ENCODE measurements around the gene CCNL1.

Gene CCNL1

DNA sequence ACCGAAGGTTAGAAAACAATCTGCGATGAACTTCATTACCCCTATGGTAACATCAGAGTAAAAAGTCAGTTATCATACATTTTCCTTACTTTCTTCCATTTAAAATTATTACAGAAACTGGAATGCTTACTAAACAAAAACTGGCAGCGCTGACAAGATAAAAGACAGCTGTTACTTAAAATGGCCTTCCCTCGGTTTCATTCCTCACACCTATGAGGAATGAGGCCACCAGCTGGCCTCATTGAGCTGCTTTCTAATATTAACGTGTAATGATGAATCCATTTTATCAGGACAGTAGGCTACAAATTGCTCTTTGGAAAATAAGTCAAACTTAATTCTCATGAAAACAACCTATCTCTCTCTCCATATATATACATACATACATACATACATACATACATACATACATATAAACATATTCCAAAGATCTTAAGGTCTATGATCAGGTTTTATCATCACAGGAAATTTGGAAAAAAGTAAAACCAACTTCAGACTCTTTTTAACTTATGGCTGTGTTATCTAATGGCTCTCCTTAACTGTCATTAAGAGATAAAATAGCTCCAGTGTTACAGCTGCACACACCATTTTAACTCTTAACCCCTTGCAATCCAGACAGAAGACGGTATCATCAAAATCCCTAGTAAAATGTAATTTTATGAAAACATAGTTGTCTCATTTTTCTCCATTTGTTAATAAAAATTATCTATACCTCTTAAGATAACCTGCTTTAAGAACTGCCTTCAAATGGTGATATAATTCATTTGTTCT lies 5.2 kb downstream of the CCNL1 start:
- peaks cover 15% of the 10 kb centered on the region for H3K4me1 ChIP-seq (ENCODE audit: control insufficient read depth, low read depth, low read length)
- no peak overlapping the region for H3K27ac ChIP-seq (ENCODE audit: low read length)
- H3K9me3 ChIP-seq (ENCODE audit: control insufficient read depth, low read depth, low read length), result no peaks in the 10 kb centered on the region
- no peaks in the 10 kb centered on the region for H3K27me3 ChIP-seq (ENCODE audit: control insufficient read depth, insufficient read depth, low read length)
- no peak overlapping the region for H3K4me3 ChIP-seq (ENCODE audit: low read length)
- peaks cover 92% of the 10 kb centered on the region for H3K36me3 ChIP-seq (ENCODE audit: control insufficient read depth, low read depth, low read length)
- no peak overlapping the region for H3K9ac ChIP-seq (ENCODE audit: low read length)

DNA sequence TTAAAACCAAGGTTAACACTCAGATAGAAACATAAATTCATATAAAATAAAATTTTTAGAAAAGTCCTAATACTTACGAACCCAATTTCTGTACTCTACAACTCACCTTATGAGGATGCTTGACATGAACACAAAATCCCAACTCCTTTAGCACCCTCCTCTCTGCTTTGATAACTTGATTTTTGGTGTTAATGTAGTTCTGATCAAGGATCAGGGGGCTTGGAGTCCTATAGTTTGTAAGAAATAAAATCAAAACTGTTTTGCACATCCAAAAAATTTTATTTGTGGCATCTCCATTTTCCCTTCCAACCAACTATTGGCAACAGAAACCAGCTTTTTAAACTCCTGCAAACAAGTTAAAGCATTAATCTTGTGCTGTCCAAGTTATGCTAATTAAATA lies 7.0 kb downstream of the CCNL1 start:
- H3K36me3 ChIP-seq (ENCODE audit: control insufficient read depth, low read depth, low read length), result peaks cover 100% of the 10 kb centered on the region

DNA sequence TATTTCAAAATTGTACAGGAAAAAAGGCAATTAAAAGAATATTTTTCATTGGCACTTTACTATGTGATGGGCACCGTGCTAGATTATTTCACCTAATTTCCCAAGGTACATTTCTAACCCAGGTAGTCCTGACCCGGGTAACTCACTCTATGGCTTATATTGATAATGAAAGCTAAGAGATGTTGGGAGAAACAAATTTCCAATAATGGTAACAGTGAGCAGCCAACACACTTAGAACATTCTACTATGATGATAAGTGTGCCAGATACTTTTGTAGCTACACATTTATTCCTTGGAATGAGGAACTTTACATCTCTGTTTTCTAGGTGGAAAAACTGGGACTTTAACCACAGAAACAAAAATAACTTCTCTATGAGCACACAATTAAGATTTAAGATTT lies 7.5 kb downstream of the CCNL1 start:
- Histone ChIP-seq H3K4me3 (ENCODE audit: low read length) (no peak overlapping the region), H3K27me3 (ENCODE audit: control insufficient read depth, insufficient read depth, low read length) (no peaks in the 10 kb centered on the region), H3K4me1 (ENCODE audit: control insufficient read depth, low read depth, low read length) (peaks cover 4% of the 10 kb centered on the region), H3K27ac (ENCODE audit: low read length) (no peak overlapping the region), H3K36me3 (ENCODE audit: control insufficient read depth, low read depth, low read length) (peaks cover 100% of the 10 kb centered on the region), H3K9ac (ENCODE audit: low read length) (no peak overlapping the region), H3K9me3 (ENCODE audit: control insufficient read depth, low read depth, low read length) (no peaks in the 10 kb centered on the region)

More for the DNA sequence above, 7.0 kb downstream of the CCNL1 start:
- no peaks in the 10 kb centered on the region for H3K27me3 ChIP-seq (ENCODE audit: control insufficient read depth, insufficient read depth, low read length)
- H3K4me1 ChIP-seq (ENCODE audit: control insufficient read depth, low read depth, low read length), result peaks cover 9% of the 10 kb centered on the region
- H3K9ac ChIP-seq (ENCODE audit: low read length), result no peak overlapping the region
- no peaks in the 10 kb centered on the region for H3K9me3 ChIP-seq (ENCODE audit: control insufficient read depth, low read depth, low read length)
- H3K27ac ChIP-seq (ENCODE audit: low read length), result no peak overlapping the region
- no peak overlapping the region for H3K4me3 ChIP-seq (ENCODE audit: low read length)

DNA sequence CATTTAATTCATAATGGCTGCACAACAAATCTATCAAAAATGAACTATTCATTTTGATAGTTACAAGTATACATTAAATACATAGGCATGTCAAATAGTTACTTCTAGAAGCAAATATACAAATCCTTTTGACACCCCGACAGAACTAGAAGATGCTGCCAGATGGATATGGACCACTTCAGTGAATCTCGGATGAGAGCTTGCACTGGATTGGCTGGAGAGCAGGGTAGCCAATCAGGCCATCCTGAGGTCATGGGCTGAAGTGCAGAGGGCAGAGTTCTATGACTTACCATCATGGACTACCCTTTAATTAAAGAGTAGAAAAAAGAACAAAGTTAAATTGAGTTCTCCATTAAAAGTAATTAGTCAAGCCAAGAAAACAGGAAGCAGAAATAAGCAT lies 8.3 kb downstream of the CCNL1 start:
- no peaks in the 10 kb centered on the region for H3K27me3 ChIP-seq (ENCODE audit: control insufficient read depth, insufficient read depth, low read length)
- H3K36me3 ChIP-seq (ENCODE audit: control insufficient read depth, low read depth, low read length), result peaks cover 100% of the 10 kb centered on the region
- no peak overlapping the region for H3K27ac ChIP-seq (ENCODE audit: low read length)
- no peak overlapping the region for H3K4me3 ChIP-seq (ENCODE audit: low read length)
- H3K4me1 ChIP-seq (ENCODE audit: control insufficient read depth, low read depth, low read length), result no peaks in the 10 kb centered on the region
- H3K9me3 ChIP-seq (ENCODE audit: control insufficient read depth, low read depth, low read length), result no peaks in the 10 kb centered on the region
- H3K9ac ChIP-seq (ENCODE audit: low read length), result no peak overlapping the region

DNA sequence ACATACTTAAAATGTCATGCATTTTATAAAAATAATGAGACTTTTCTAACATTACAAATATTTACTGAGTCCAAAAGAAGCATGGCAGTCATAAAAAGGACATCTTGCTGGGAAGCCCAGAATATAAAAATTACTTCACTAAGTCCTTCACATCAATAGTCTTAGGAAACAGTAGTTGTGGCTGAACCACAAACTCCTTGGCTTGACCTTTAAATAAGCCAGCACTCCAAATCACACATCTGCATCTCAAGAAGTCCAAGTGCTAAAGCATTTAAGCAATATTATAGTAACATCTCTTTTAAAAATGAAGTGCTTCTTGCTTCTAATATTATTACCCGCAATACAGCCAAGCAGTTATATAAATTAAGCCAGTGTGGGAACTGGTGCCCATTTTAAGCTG lies 8.8 kb downstream of the CCNL1 start:
- H3K9ac ChIP-seq (ENCODE audit: low read length), result no peak overlapping the region
- H3K4me1 ChIP-seq (ENCODE audit: control insufficient read depth, low read depth, low read length), result no peaks in the 10 kb centered on the region
- no peak overlapping the region for H3K4me3 ChIP-seq (ENCODE audit: low read length)
- peaks cover 99% of the 10 kb centered on the region for H3K36me3 ChIP-seq (ENCODE audit: control insufficient read depth, low read depth, low read length)
- H3K27ac ChIP-seq (ENCODE audit: low read length), result no peak overlapping the region
- H3K9me3 ChIP-seq (ENCODE audit: control insufficient read depth, low read depth, low read length), result no peaks in the 10 kb centered on the region
- H3K27me3 ChIP-seq (ENCODE audit: control insufficient read depth, insufficient read depth, low read length), result no peaks in the 10 kb centered on the region

DNA sequence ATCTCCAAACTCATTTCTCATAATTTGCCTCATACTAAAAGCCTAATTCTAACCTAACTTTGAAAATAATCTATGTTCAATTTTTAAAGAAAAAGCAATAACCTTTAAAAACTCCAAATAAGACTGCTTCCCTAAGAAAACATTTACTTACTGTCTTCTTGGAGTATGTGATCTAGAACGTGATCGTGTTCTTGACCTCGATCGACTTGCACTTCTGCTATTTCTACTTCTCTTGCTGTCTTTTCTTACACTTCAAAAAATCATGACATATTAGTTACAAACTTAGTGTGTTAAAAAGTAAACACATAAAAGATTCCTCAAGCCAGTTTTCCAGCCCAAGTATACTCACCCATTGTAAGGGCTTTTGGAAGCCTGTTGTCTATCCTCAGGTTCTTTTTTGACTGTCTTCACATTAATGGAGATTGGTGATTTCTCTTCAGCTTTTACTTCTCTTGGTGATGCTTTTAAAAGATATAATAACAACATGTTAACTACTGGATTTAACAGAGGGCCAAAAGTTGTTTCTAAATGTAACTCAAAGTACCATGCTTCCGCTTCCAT lies 10.7 kb downstream of the CCNL1 start:
- H3K9me3 ChIP-seq (ENCODE audit: control insufficient read depth, low read depth, low read length), result no peaks in the 10 kb centered on the region
- H3K4me1 ChIP-seq (ENCODE audit: control insufficient read depth, low read depth, low read length), result no peaks in the 10 kb centered on the region
- no peak overlapping the region for H3K27ac ChIP-seq (ENCODE audit: low read length)
- no peaks in the 10 kb centered on the region for H3K27me3 ChIP-seq (ENCODE audit: control insufficient read depth, insufficient read depth, low read length)
- H3K4me3 ChIP-seq (ENCODE audit: low read length), result no peak overlapping the region
- no peak overlapping the region for H3K9ac ChIP-seq (ENCODE audit: low read length)
- H3K36me3 ChIP-seq (ENCODE audit: control insufficient read depth, low read depth, low read length), result peaks cover 94% of the 10 kb centered on the region

DNA sequence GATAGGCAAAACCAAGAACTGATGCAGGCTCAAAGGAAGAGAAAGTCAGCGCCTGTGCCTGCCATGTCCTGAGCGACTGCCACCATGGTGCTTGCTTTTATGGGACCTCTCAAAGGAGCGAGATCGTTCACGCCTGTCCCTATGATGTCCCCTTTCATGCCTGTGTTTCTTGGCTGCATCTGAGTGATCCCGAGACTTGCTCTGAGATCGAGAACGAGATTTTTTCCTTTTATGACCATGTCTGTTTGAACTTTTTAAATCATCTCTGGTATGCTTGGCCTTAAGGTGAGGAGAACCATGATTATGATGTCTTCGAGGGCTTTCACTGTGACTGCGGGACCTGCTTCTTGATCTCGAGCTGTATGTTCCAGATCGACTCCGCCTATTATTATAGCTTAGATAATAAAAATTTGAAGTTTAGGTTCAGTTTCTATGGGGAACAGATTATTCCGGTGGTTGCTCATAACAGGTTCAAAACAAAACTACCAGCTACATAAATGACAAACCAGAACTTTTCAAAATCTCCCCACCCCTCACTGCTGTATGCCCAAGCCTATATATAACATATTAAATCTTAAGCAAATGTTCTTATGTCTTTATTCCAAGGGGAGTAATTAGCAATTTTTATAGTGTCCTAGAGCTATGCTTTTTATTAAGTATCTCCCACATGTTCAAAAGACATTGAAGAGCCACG lies 11.6 kb downstream of the CCNL1 start:
- H3K4me1 ChIP-seq (ENCODE audit: control insufficient read depth, low read depth, low read length), result no peaks in the 10 kb centered on the region
- no peaks in the 10 kb centered on the region for H3K9me3 ChIP-seq (ENCODE audit: control insufficient read depth, low read depth, low read length)
- peaks cover 93% of the 10 kb centered on the region for H3K36me3 ChIP-seq (ENCODE audit: control insufficient read depth, low read depth, low read length)
- H3K4me3 ChIP-seq (ENCODE audit: low read length), result no peak overlapping the region
- no peak overlapping the region for H3K9ac ChIP-seq (ENCODE audit: low read length)
- H3K27ac ChIP-seq (ENCODE audit: low read length), result no peak overlapping the region
- no peaks in the 10 kb centered on the region for H3K27me3 ChIP-seq (ENCODE audit: control insufficient read depth, insufficient read depth, low read length)

DNA sequence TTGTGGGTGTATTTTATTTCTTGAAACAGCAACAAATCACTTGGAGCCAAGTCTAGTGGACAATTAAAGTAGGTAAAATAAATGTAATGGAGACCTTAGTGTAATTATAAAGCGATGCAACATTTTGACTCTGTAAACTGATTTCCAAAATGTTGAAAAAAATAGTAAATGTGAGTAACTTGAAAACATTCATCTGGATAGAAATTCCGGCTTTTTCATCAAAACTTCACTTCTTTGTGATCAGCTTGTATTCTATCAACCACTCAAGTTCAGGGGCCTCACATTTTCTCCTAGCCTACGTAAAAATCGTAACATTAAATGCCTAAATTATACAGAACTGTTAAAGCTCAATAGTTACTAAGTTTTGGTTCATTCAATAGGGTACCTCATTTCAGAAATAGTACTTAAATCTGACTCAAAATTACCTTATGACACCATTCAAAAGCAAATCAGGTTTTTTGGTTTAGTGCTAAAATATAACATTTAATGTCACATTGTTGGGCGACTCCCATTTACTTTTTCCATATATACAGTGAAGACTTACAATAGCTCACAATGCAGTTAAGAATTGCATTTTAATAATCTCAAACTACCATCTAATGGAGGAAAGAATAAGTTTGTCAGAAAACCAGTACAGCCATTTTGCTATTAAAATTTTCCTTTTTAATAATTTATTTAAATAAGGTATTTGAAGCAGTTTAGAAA lies 12.7 kb downstream of the CCNL1 start:
- Histone ChIP-seq H3K27ac (ENCODE audit: low read length) (no peak overlapping the region), H3K9ac (ENCODE audit: low read length) (no peak overlapping the region), H3K27me3 (ENCODE audit: control insufficient read depth, insufficient read depth, low read length) (no peaks in the 10 kb centered on the region), H3K36me3 (ENCODE audit: control insufficient read depth, low read depth, low read length) (peaks cover 85% of the 10 kb centered on the region), H3K9me3 (ENCODE audit: control insufficient read depth, low read depth, low read length) (no peaks in the 10 kb centered on the region), H3K4me3 (ENCODE audit: low read length) (no peak overlapping the region), H3K4me1 (ENCODE audit: control insufficient read depth, low read depth, low read length) (no peaks in the 10 kb centered on the region)

DNA sequence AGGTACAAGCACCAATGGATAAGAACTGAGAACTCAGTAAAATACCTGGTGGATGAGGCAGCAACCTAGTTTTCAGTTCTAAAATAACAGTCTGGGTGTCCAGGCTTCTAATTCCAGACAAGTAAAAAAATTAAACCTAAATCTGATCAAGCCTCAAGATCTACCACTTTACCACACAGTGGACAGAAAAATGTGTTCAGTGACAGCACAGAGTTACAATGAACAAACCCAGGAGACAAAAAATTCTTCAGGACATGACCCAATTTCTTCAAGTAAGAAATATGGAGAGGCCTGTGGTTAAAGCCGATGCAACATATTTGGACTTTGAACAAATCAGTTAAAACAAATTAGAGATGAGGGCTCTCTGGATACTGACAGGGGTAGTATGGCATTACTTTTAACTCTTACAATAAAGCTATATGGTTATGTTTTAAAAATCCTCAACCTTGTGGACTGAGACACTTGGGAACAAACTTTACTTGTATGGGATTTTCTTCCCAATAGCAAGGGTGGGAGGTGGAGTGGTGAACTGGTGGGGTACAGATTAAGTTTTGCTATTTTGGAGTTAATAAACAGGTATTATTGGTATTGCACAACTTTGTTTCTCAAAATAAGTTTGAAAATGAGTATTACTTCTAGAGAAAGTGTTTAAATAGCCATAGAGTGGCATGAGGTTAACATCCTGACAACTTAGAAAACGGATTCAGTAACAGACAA lies 14.2 kb downstream of the CCNL1 start:
- H3K9me3 ChIP-seq (ENCODE audit: control insufficient read depth, low read depth, low read length), result no peaks in the 10 kb centered on the region
- no peaks in the 10 kb centered on the region for H3K4me1 ChIP-seq (ENCODE audit: control insufficient read depth, low read depth, low read length)
- H3K4me3 ChIP-seq (ENCODE audit: low read length), result no peak overlapping the region
- H3K27me3 ChIP-seq (ENCODE audit: control insufficient read depth, insufficient read depth, low read length), result no peaks in the 10 kb centered on the region
- H3K9ac ChIP-seq (ENCODE audit: low read length), result no peak overlapping the region
- no peak overlapping the region for H3K27ac ChIP-seq (ENCODE audit: low read length)
- H3K36me3 ChIP-seq (ENCODE audit: control insufficient read depth, low read depth, low read length), result peaks cover 70% of the 10 kb centered on the region

DNA sequence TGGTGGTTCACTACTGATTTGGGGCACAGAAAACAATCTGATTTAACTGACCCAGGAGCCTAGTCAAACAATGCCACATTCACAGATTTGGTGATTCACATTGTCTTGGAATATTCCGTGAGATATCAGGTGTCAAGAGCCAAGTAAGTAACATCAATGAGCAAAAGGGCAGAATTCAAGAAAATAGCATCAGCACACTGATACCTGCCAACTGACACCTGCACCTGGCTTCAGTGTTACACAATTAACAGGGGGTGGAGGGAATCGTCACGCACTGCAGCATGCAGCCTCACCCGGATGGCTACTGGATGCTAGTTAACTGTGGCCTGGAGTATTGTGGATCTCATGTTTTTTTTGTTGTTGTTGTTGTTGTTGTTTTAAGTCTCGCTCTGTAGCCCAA lies 17.6 kb downstream of the CCNL1 start:
- H3K9me3 ChIP-seq (ENCODE audit: control insufficient read depth, low read depth, low read length), result no peaks in the 10 kb centered on the region
- H3K9ac ChIP-seq (ENCODE audit: low read length), result no peak overlapping the region
- peaks cover 36% of the 10 kb centered on the region for H3K36me3 ChIP-seq (ENCODE audit: control insufficient read depth, low read depth, low read length)
- H3K27me3 ChIP-seq (ENCODE audit: control insufficient read depth, insufficient read depth, low read length), result no peaks in the 10 kb centered on the region
- no peak overlapping the region for H3K4me3 ChIP-seq (ENCODE audit: low read length)
- no peak overlapping the region for H3K27ac ChIP-seq (ENCODE audit: low read length)
- H3K4me1 ChIP-seq (ENCODE audit: control insufficient read depth, low read depth, low read length), result peaks cover under 1% of the 10 kb centered on the region

DNA sequence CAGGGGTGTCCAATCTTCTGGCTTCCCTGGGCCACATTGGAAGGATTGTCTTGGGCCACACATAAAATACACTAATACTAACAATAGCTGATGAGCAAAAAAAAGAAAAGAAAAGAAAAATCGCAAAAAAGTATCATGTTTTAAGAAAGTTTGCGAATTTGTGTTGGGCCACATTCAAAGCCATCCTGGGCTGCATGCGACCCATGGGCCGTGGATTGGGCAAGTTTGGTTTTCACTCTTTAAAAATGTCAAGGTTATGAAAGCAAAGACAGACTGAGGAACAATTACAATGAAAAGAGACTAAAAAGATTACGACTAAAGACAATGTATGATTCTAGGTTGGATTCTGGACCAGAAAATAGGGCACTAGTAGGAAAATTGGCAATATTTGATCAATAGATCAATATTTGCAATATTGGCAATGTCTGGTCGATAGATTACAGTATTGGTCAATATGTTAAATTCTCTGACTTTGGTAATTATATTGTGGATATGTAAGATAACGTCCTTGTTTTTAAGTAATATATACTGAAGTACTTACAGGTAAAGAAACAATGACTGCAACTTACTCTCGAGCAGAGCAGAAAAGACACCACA lies 19.9 kb downstream of the CCNL1 start:
- H3K9me3 ChIP-seq (ENCODE audit: control insufficient read depth, low read depth, low read length), result no peaks in the 10 kb centered on the region
- H3K27ac ChIP-seq (ENCODE audit: low read length), result no peak overlapping the region
- H3K9ac ChIP-seq (ENCODE audit: low read length), result no peak overlapping the region
- H3K4me1 ChIP-seq (ENCODE audit: control insufficient read depth, low read depth, low read length), result peaks cover 3% of the 10 kb centered on the region
- H3K27me3 ChIP-seq (ENCODE audit: control insufficient read depth, insufficient read depth, low read length), result no peaks in the 10 kb centered on the region
- peaks cover 18% of the 10 kb centered on the region for H3K36me3 ChIP-seq (ENCODE audit: control insufficient read depth, low read depth, low read length)
- no peak overlapping the region for H3K4me3 ChIP-seq (ENCODE audit: low read length)
